ENCODE results near the gene DNAH9.

- TF ChIP-seq CTCF (IDR thresholded peaks at IDR 0.05) = no peak
- no peak for TF ChIP-seq BHLHE40 (IDR thresholded peaks at IDR 0.05; ENCODE audit: low read depth, low read length)
- no peak for TF ChIP-seq CHD2 (IDR thresholded peaks at IDR 0.05; ENCODE audit: low read length, partially characterized antibody)
- TF ChIP-seq SREBF2 (IDR thresholded peaks at IDR 0.05) = no peak
- TF ChIP-seq ATOH8 (CRISPR knock-in tag; IDR thresholded peaks at IDR 0.05; ENCODE audit: low read depth) = no peak
- TF ChIP-seq POLR2A (IDR thresholded peaks at IDR 0.05; ENCODE audit: low read length) = no peak
- no peak for TF ChIP-seq SMC3 (IDR thresholded peaks at IDR 0.05)
Observed at GRCh38 chr17:11952610-11953009, 354.3 kb downstream of the DNAH9 start.
